IMR-90 (cell line): ENCODE results near the gene PTCH1. TPM values are rescaled to one million over a fixed set of nuclear protein-coding genes. Genes with fewer than 3 reads are reported as not detected.

ENCODE experiments used
- ATAC-seq: fragments of 200-7000 bp; cut with Tn5 transposase; 2 replicates; pipeline ENCODE4 v1.9.1; 2020; ENCODE audit warnings: low read depth, mild to moderate bottlenecking, moderate library complexity
- BruUV-seq: library from RNA; stranded (reverse); fragments of 400-500 nt; replicated peaks from 2 replicates; lab custom pipeline; 2021; lab: Mats Ljungman, UMichigan
- CTCF ChIA-PET: fragments of 300-600 bp; formaldehyde crosslinking; extraction: SDS; loops from one replicate; lab custom pipeline; 2021; ENCODE audit warnings: antibody characterized with exemption; lab: Yijun Ruan, JAX
- POLR2A ChIA-PET: fragments of 300-600 bp; sonication (Branson Sonifier 250); formaldehyde crosslinking; loops from one replicate; lab custom pipeline; 2022; ENCODE audit warnings: antibody characterized with exemption; ENCODE audit not compliant: unreplicated experiment; lab: Charles Lee
- DNase-seq: peaks from one replicate; pipeline ENCODE4 v3.0.0; 2013
- H2AFZ ChIP-seq: replicated peaks from 2 replicates; pipeline ENCODE3; 2013; ENCODE audit warnings: low read length, mild to moderate bottlenecking; ENCODE audit not compliant: poor library complexity
- H2AK5ac ChIP-seq: 2 replicates; pipeline ENCODE4 v1.6.1; 2013; ENCODE audit warnings: low read depth, low read length, inconsistent platforms
- H2AK9ac ChIP-seq: replicated peaks from 2 replicates; pipeline ENCODE3; 2013; ENCODE audit warnings: mild to moderate bottlenecking, low read depth, low read length, moderate library complexity; ENCODE audit not compliant: poor library complexity
- H2BK120ac ChIP-seq: 2 replicates; pipeline ENCODE4 v1.6.1; 2013; ENCODE audit warnings: low read depth, low read length, inconsistent platforms
- H2BK15ac ChIP-seq: 3 replicates; pipeline ENCODE4 v1.6.1; 2013; ENCODE audit warnings: low read depth, low read length, inconsistent platforms
- H2BK20ac ChIP-seq: 2 replicates; pipeline ENCODE4 v1.6.1; 2013; ENCODE audit warnings: low read depth, mild to moderate bottlenecking, inconsistent platforms, low read length, moderate library complexity
- H2BK5ac ChIP-seq: 2 replicates; pipeline ENCODE4 v1.6.1; 2013; ENCODE audit warnings: mild to moderate bottlenecking, low read depth, low read length, inconsistent platforms; ENCODE audit not compliant: poor library complexity, severe bottlenecking
- H3K14ac ChIP-seq: replicated peaks from 2 replicates; pipeline ENCODE4 v1.6.1; 2013; ENCODE audit warnings: low read depth, low read length, inconsistent platforms
- H3K18ac ChIP-seq: 2 replicates; pipeline ENCODE4 v1.6.1; 2013; ENCODE audit warnings: low read depth, low read length, control low read depth
- H3K23ac ChIP-seq: 2 replicates; pipeline ENCODE4 v1.6.1; 2013; ENCODE audit warnings: low read depth, low read length, inconsistent platforms
- H3K27ac ChIP-seq: 2 replicates; pipeline ENCODE4 v1.5.1; 2013; ENCODE audit warnings: mild to moderate bottlenecking, control low read depth, low read length; ENCODE audit not compliant: insufficient read depth
- H3K27me3 ChIP-seq: 2 replicates; pipeline ENCODE4 v1.6.1; 2013; ENCODE audit warnings: low read length; ENCODE audit not compliant: control insufficient read depth, insufficient read depth
- H3K36me3 ChIP-seq: 2 replicates; pipeline ENCODE4 v1.6.1; 2013; ENCODE audit warnings: low read length, mixed read lengths; ENCODE audit not compliant: control insufficient read depth, insufficient read depth
- H3K4ac ChIP-seq: 2 replicates; pipeline ENCODE4 v1.6.1; 2013; ENCODE audit warnings: low read depth, low read length, inconsistent platforms
- H3K4me1 ChIP-seq: 2 replicates; pipeline ENCODE4 v1.6.1; 2013; ENCODE audit warnings: low read length, mixed read lengths; ENCODE audit not compliant: control insufficient read depth, insufficient read depth
- H3K4me2 ChIP-seq: 2 replicates; pipeline ENCODE4 v1.6.1; 2013; ENCODE audit warnings: low read depth, mild to moderate bottlenecking, control low read depth, low read length, moderate library complexity
- H3K4me3 ChIP-seq: 2 replicates; pipeline ENCODE4 v1.5.1; 2013; ENCODE audit warnings: low read depth, mild to moderate bottlenecking, control low read depth, low read length, moderate library complexity; ENCODE audit not compliant: insufficient read depth
- H3K56ac ChIP-seq: 2 replicates; pipeline ENCODE4 v1.6.1; 2013; ENCODE audit warnings: low read length, inconsistent platforms; ENCODE audit not compliant: insufficient read depth; ENCODE audit errors: extremely low read depth
- H3K79me1 ChIP-seq, 2 experiments: 2 replicates each; pipeline ENCODE4 v1.6.1; 2013; ENCODE audit warnings: low read length in 2 of 2, inconsistent platforms in 1 of 2, low read depth in 1 of 2
- H3K9ac ChIP-seq: 2 replicates; pipeline ENCODE4 v1.6.1; 2013; ENCODE audit warnings: low read depth, low read length, control low read depth
- H3K9me1 ChIP-seq: 2 replicates; pipeline ENCODE4 v1.6.1; 2013; ENCODE audit warnings: low read length, inconsistent platforms; ENCODE audit not compliant: insufficient read depth
- H3K9me3 ChIP-seq: 2 replicates; pipeline ENCODE4 v1.6.1; 2013; ENCODE audit warnings: low read length; ENCODE audit not compliant: control insufficient read depth, insufficient read depth
- H4K20me1 ChIP-seq: 2 replicates; pipeline ENCODE4 v1.6.1; 2013; ENCODE audit warnings: low read length, inconsistent platforms; ENCODE audit not compliant: insufficient read depth
- H4K5ac ChIP-seq: 2 replicates; pipeline ENCODE4 v1.6.1; 2013; ENCODE audit warnings: mild to moderate bottlenecking, low read depth, low read length, control low read depth
- H4K8ac ChIP-seq, 2 experiments: 2 replicates each; pipeline ENCODE4 v1.6.1; 2013; ENCODE audit warnings: low read depth in 2 of 2, low read length in 2 of 2, control low read depth in 1 of 2, inconsistent platforms in 1 of 2
- H4K91ac ChIP-seq: 2 replicates; pipeline ENCODE4 v1.6.1; 2013; ENCODE audit warnings: low read depth, low read length, inconsistent platforms; ENCODE audit not compliant: insufficient read depth
- BHLHE40 ChIP-seq: fragments of 150-350 bp; IDR thresholded peaks from 2 replicates; pipeline ENCODE4 v1.6.1; 2016; ENCODE audit warnings: mild to moderate bottlenecking, low read depth, low read length
- CHD1 ChIP-seq: IDR thresholded peaks from 2 replicates; pipeline ENCODE4 v1.6.1; 2012; ENCODE audit warnings: low read depth, low read length, improper control_type of control experiment
- CTCF ChIP-seq: conservative IDR thresholded peaks from 2 replicates; pipeline ENCODE4 v1.5.1; 2012; ENCODE audit warnings: mild to moderate bottlenecking, low read depth, low read length, improper control_type of control experiment
- FOS ChIP-seq: fragments of 150-350 bp; IDR thresholded peaks from 2 replicates; pipeline ENCODE4 v1.6.1; 2016; ENCODE audit warnings: low read depth, low read length
- MAFK ChIP-seq: IDR thresholded peaks from 2 replicates; pipeline ENCODE4 v1.6.1; 2012; ENCODE audit warnings: low read depth, low read length, improper control_type of control experiment
- MAZ ChIP-seq: IDR thresholded peaks from 2 replicates; pipeline ENCODE4 v1.6.1; 2012; ENCODE audit warnings: low read depth, mild to moderate bottlenecking, low read length, improper control_type of control experiment, moderate library complexity, borderline replicate concordance
- POLR2A ChIP-seq: IDR thresholded peaks from 2 replicates; pipeline ENCODE4 v1.6.1; 2012; ENCODE audit warnings: mild to moderate bottlenecking, low read depth, low read length
- RCOR1 ChIP-seq: IDR thresholded peaks from 2 replicates; pipeline ENCODE4 v1.6.1; 2012; ENCODE audit warnings: mild to moderate bottlenecking, low read length, improper control_type of control experiment; ENCODE audit not compliant: insufficient replicate concordance
- RFX5 ChIP-seq: IDR thresholded peaks from 2 replicates; pipeline ENCODE4 v1.8.0; 2012; ENCODE audit warnings: low read depth, mild to moderate bottlenecking, low read length, moderate library complexity
- SMC3 ChIP-seq: fragments of 150-350 bp; IDR thresholded peaks from 2 replicates; pipeline ENCODE4 v1.6.1; 2016; ENCODE audit warnings: low read depth, mild to moderate bottlenecking, antibody characterized with exemption, low read length, moderate library complexity
- WGBS, 2 experiments: methylation state at CpG; one replicate each; pipeline versions ENCODE4 v1.1.5 to v1.1.7; 2013; ENCODE audit warnings: missing lambda C conversion rate in 2 of 2; ENCODE audit not compliant: insufficient read length in 1 of 2; ENCODE audit errors: extremely low coverage in 2 of 2; 5-methylcytosine and 5-hydroxymethylcytosine counted together
- dilution Hi-C: fragments of 300-500 bp; cut with HindIII; formaldehyde crosslinking; loops from one replicate; pipeline ENCODE4 v1.14.3; 2018; ENCODE audit warnings: low sequenced_read_pairs; ENCODE audit not compliant: unreplicated experiment
- in situ Hi-C: fragments of 300-500 bp; cut with MboI; formaldehyde crosslinking; loops from 3 replicates; pipeline ENCODE4 v1.14.3; 2019; ENCODE audit warnings: low sequenced_read_pairs, inconsistent platforms, mixed read lengths
- intact Hi-C: fragments of 100-400 bp; cut with micrococcal nuclease; formaldehyde crosslinking; loops from 2 replicates; pipeline ENCODE4 v1.10.0; 2022
- polyA plus RNA-seq, 3 experiments: library from polyadenylated mRNA; depleted of rRNA; stranded (reverse); fragments of >200 nt; gene quantifications; 2 replicates each; pipeline ENCODE4 v1.2.3, GENCODE V29; 2012; ENCODE audit warnings: low replicate concordance in 1 of 3
- total RNA-seq: library from RNA; depleted of rRNA; stranded (reverse); fragments of >200 nt; gene quantifications from 2 replicates; pipeline ENCODE4 v1.2.3, GENCODE V29; 2012

Gene PTCH1
- total and polyA plus RNA-seq, 2 of the 4 experiments (the other 2 are of a cell fraction), result 4.1 to 5.0 TPM

GRCh38 chr9:95545831-95546567 lies 29.2 kb upstream of the PTCH1 start:
- H3K9me3 ChIP-seq, result no peaks in the 10 kb centered on the region
- no peak overlapping the region for H3K56ac ChIP-seq
- no peak overlapping the region for H2AFZ ChIP-seq
- H3K14ac ChIP-seq, result no peak overlapping the region
- H3K9me1 ChIP-seq, result no peaks in the 10 kb centered on the region
- dilution Hi-C loops (no loop called here), in situ Hi-C loops (no loop called here), intact Hi-C loops (no loop called here)
- H2BK20ac ChIP-seq, result no peak overlapping the region
- H3K4me1 ChIP-seq, result peaks cover 2% of the 10 kb centered on the region; the same call in 1 of the 2 replicates
- BruUV-seq, result no TSS peak
- no peaks in the 10 kb centered on the region for H3K36me3 ChIP-seq
- no peak overlapping the region for H2AK5ac ChIP-seq
- ChIA-PET POLR2A (no interaction called here), CTCF (no interaction called here)
- no peak overlapping the region for H3K27ac ChIP-seq
- TF ChIP-seq RFX5, result no peak
- no peak for TF ChIP-seq MAZ
- no peak for TF ChIP-seq MAFK
- TF ChIP-seq POLR2A, result no peak
- no peak for TF ChIP-seq BHLHE40
- TF ChIP-seq CHD1, result no peak
- TF ChIP-seq RCOR1, result no peak
- no peak for TF ChIP-seq FOS
- TF ChIP-seq CTCF, result no peak
- TF ChIP-seq SMC3, result no peak
- no peaks in the 10 kb centered on the region for H4K20me1 ChIP-seq
- ATAC-seq (no peak), DNase-seq (no peak)
- H3K79me1 ChIP-seq, result no peaks in the 10 kb centered on the region
- no peak overlapping the region for H2BK15ac ChIP-seq
- H3K9ac ChIP-seq, result no peak overlapping the region
- WGBS, 2 experiments, result 20% methylated on average over 1 of the region's 12 CpGs; no CpG with 5 or more reads in 1 of the 2 experiments
- no peak overlapping the region for H4K5ac ChIP-seq
- H4K8ac ChIP-seq, result no peak overlapping the region
- H3K4me3 ChIP-seq, result no peak overlapping the region
- peak overlapping the region; percentile 61; the same call in 1 of the 2 replicates for H3K4me2 ChIP-seq
- peaks cover 18% of the 10 kb centered on the region for H3K27me3 ChIP-seq
- H2BK120ac ChIP-seq, result no peak overlapping the region
- H3K18ac ChIP-seq, result no peak overlapping the region; the same call in 1 of the 2 replicates
- H4K91ac ChIP-seq, result no peak overlapping the region
- H3K23ac ChIP-seq, result no peak overlapping the region
- no peak overlapping the region for H2AK9ac ChIP-seq
- H2BK5ac ChIP-seq, result no peak overlapping the region
- H3K4ac ChIP-seq, result no peak overlapping the region
